ENCODE measurements around the gene ARPC5. TPM values are rescaled to one million over a fixed set of nuclear protein-coding genes. Genes with fewer than 3 reads are reported as not detected.

The ARPC5 gene
- total and polyA plus RNA-seq, 2 of the 8 experiments (the other 6 are each of a cell fraction or from before 2014, with no cell fraction given): 24.0 to 60.8 TPM

DNA sequence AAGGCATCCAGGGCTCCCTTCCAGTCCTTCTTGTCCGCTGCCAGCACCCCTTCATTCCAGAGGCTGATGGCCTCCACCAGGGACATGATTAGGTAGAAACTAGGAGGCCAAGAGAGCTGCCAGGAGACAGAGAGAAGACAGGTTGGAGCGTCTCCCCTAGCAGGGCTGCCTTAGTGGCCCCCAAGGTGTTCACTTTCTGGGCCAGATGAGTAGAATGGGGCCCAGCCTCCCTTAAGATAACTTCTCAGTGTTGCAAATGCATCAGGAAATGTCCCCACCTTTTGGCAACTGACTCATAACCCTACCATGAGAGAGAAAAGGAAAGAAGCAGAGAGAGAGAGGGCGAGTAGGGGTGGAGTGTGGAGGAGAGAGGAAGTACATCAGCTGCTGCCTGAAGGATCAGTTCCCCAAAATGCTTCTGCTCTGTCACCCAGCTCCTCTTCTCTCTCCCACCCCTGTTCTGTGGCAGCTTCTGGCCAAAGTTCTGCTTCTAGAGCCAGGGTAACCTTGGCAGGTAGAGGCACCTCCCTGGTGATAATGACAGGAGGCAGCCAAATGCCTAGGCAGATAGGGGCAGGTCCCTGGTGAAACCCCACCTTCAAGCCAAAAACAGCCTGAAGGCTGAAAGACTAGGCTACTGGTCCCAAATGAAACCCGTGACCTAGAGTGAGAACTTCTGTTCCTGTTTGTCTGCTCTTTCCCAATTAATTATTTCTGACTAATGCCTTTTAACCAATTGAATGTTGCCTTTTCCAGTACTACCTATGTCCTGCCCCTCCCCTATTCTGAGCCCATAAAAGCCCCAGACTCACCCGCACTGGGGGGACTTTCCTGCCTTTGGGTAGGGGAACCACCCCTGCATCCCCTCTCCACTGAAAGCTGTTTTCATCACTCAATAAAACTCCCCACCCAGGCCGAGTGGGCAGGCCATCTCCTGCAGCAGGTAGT is 45.1 kb downstream of the ARPC5 start, which contains the start of gene NCF2:
Gene NCF2 (minus strand): TSS at position 216 of the 948 bp plus-strand sequence. CDS start 130 bp downstream, at position 86.
- FAIRE-seq (no peak), DNase-seq (ENCODE audit: low read depth in 1 of 2, low spot score in 2 of 2) (no peak)
- Histone ChIP-seq H3K4me2 (ENCODE audit: insufficient read depth in 1 of 2, low read depth in 2 of 2, low read length in 2 of 2) (no peak within 1 kb of the TSS), H3K23ac (ENCODE audit: insufficient read length) (no peak within 1 kb of the TSS), H2BK15ac (ENCODE audit: low read length) (no peak within 1 kb of the TSS), H3K9me3 (ENCODE audit: insufficient read depth in 2 of 2, low read depth in 1 of 2, low read length in 1 of 2) (no peaks in the 10 kb centered on the region), H3K4me1 (replicated peaks in 1 of 4; ENCODE audit: control insufficient read depth in 3 of 4, insufficient read depth in 4 of 4, low read length in 3 of 4) (peaks cover 0 to 8% (median 5%) of the 10 kb centered on the region in 4 experiments; a peak in 5 of 7 replicates), H3K79me1 (ENCODE audit: low read depth, low read length) (no peaks in the 10 kb centered on the region), H3K23me2 (ENCODE audit: low read depth, low read length) (no peaks in the 10 kb centered on the region), H3K14ac (ENCODE audit: insufficient read length) (no peak within 1 kb of the TSS), H3K56ac (replicated peaks; ENCODE audit: insufficient read length, low read depth, low read length) (no peak within 1 kb of the TSS), H2AK5ac (ENCODE audit: low read depth, low read length) (no peak within 1 kb of the TSS), H3K9ac (replicated peaks in 1 of 4; ENCODE audit: extremely low read depth in 1 of 4, low read depth in 3 of 4, low read length in 3 of 4) (no peak within 1 kb of the TSS), H3K79me2 (ENCODE audit: control insufficient read depth in 1 of 2, insufficient read depth in 2 of 2, low read length in 2 of 2) (no peaks in the 10 kb centered on the region), H2BK5ac (ENCODE audit: low read depth, low read length) (no peak within 1 kb of the TSS), H3K18ac (ENCODE audit: extremely low read depth, low read length) (no peak within 1 kb of the TSS), H3K27ac (ENCODE audit: low read depth, low read length) (no peak within 1 kb of the TSS), H2BK120ac (replicated peaks; ENCODE audit: low read depth, low read length) (no peak within 1 kb of the TSS), H3K36me3 (ENCODE audit: control insufficient read depth in 2 of 4, insufficient read depth in 4 of 4, low read length in 3 of 4) (no peaks in the 10 kb centered on the region), H2BK20ac (ENCODE audit: low read length) (no peak within 1 kb of the TSS), H4K20me1 (replicated peaks in 1 of 2; ENCODE audit: control insufficient read depth in 1 of 2, insufficient read depth in 2 of 2, low read length in 2 of 2) (no peaks in the 10 kb centered on the region), H4K8ac (ENCODE audit: extremely low read depth, insufficient read depth, low read length) (no peak within 1 kb of the TSS), H4K5ac (ENCODE audit: insufficient read length, low read depth, low read length) (no peak within 1 kb of the TSS), H2AFZ (ENCODE audit: low read length) (0 out of 2 replicates have a peak within 1 kb of the TSS, but pooled peaks have one; percentile 45), H3K4me3 (ENCODE audit: extremely low read depth in 1 of 4, insufficient read depth in 2 of 4, low read depth in 3 of 4, low read length in 4 of 4) (no peak within 1 kb of the TSS), H3K4ac (replicated peaks; ENCODE audit: insufficient read length, low read depth, low read length) (no peak within 1 kb of the TSS), H2BK12ac (ENCODE audit: low read depth, low read length) (no peak within 1 kb of the TSS), H4K91ac (replicated peaks; ENCODE audit: insufficient read length, low read length) (peak within 1 kb of the TSS; percentile 44), H3K27me3 (replicated peaks in 1 of 4; ENCODE audit: control insufficient read depth in 3 of 4, extremely low read depth in 1 of 4, insufficient read depth in 3 of 4, low read length in 3 of 4) (no peaks in the 10 kb centered on the region)
- ChIA-PET POLR2A (ENCODE audit: partially characterized antibody) (no interaction called here), CTCF (ENCODE audit: partially characterized antibody) (interaction anchor here (0.8 to 2.5 kb wide), 6 partner anchors 10 to 156 kb away, joined by 3 to 7 read pairs (median 4); no protein-coding TSS in a partner anchor)
- 88% methylated on average over 6 of the region's 6 CpGs; no CpG with 5 or more reads in 1 of the 2 experiments for WGBS, 2 experiments (ENCODE audit: extremely low coverage in 1 of 2, insufficient coverage in 1 of 2, insufficient read length in 1 of 2, insufficient replicate concordance in 2 of 2, low coverage in 1 of 2, low lambda C conversion rate in 2 of 2, missing lambda C conversion rate in 1 of 2)
- TF ChIP-seq TCF12 (IDR thresholded peaks at IDR 0.05; ENCODE audit: low read depth, low read length) (no peak), JUND (IDR thresholded peaks at IDR 0.05; ENCODE audit: low read length) (no peak)
